Activated T-helper 1 cell treated with anti-CD3 and anti-CD28 coated beads, Interleukin-2, amount 50 U/mL, for 16 hours (primary cell): Measurements from ENCODE around the gene MREG.

Experiments used
- DNase-seq, 2 donors: peaks; one replicate each; pipeline ENCODE4 v3.0.0-alpha.2; 2020; ENCODE audit warnings: low read depth in 1 of 2, low spot score in 1 of 2

MREG gene

DNA sequence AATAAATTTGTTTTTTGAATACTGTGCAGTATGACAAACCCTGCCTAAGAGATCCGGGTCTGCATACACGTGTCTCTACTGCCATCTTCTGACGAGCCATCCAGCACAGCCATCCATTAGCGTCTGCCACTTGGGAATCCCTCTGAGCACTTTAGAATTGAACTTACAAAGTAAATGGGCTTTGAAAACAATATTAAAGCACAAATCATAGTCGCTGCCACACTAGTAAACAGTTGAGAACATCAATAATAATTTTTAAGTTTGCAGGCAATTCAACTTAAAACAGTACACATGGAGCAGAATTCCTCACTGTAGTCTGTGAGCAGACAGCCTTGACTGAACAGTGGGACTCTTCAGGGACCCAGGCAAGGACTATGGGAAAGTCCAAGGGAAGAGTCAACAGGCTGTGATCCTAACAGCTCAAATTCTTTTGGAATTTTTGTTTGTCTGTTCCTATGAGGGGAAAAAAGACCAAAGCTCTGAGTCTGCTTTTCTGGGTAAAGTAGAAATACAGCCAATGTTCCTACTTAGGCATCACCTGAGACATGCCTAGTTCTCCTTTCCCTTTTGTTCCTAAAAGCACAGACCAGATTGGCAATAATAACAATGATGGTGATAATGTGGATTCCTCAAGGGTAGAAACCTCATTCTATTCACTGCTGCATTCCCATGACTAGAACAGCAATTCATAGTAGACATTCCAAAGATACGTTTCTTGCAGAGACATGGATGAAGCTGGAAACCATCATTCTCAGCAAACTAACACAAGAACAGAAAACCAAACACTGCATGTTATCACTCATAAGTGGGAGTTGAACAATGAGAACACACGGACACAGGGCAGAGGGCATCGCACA, 92.9 kb downstream of the MREG start:
- DNase-seq = no peak

DNA sequence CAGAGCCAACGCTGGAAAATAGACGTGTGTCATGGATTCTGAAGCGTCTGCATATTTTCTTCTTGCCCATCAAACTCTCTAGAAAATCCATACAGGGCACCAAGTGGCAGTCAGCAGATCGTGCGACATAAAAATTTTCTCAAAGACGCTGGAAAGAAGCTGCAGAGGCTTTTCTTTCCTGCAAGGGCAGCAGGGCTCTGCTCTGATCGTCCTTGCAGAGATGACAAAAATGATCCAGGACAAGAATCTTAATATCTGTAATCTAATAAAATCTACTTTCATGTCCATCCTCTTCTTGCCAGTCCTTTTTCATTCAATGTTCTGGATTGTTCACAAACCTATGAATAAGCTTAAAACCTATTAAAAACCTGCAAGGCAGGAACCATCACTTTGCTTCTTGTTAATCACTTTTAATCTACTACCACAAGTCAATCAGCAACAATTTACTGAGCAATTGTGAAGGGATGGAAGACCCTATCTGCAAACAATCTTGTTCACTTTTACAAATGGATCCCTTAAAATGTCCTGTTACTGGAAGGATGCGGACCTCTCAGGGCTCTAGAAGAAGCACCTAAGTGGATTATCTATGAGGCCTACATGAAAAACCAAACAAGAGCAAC, 93.6 kb downstream of the MREG start:
- no peak for DNase-seq

DNA sequence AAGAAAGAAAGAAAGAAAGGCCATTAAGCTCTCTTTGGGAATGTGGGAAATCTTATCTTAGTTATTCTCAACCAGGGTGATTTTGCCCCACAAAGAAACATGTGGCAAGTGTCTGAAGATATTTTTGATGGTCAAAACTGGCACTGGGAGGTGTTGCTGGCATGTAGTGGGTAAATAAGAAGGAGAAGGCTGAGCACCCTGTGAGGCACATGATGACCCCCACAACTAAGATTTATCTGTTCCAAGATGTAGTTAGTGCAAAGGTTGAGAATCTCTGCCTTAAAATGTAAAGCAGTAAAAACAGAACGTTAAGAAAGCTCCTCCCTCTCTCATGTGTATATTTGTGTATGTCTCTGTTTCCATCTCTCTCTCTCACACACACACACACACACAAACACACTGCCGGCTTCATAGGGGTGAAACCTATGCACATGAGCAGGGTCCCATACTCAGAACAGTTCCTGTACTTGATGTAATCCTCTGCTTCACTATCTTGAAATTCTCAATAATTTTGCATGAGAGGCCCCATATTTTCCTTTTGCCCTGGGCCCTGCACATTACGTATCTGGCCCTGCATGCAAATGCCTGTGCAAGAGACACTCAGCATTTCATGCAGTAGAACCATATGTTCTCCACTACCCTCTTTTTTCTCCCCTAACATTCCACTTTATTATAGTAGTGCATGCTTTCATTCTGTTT, 94.3 kb downstream of the MREG start:
- no peak for DNase-seq

GRCh38 chr2:215917953-215918620, 95.3 kb downstream of the MREG start:
- no peak for DNase-seq

GRCh38 chr2:215915441-215915840, 97.9 kb downstream of the MREG start:
- DNase-seq = no peak

- no peak for DNase-seq
These were observed 98.6 kb downstream of the MREG start for GRCh38 chr2:215914777-215915165.

DNA sequence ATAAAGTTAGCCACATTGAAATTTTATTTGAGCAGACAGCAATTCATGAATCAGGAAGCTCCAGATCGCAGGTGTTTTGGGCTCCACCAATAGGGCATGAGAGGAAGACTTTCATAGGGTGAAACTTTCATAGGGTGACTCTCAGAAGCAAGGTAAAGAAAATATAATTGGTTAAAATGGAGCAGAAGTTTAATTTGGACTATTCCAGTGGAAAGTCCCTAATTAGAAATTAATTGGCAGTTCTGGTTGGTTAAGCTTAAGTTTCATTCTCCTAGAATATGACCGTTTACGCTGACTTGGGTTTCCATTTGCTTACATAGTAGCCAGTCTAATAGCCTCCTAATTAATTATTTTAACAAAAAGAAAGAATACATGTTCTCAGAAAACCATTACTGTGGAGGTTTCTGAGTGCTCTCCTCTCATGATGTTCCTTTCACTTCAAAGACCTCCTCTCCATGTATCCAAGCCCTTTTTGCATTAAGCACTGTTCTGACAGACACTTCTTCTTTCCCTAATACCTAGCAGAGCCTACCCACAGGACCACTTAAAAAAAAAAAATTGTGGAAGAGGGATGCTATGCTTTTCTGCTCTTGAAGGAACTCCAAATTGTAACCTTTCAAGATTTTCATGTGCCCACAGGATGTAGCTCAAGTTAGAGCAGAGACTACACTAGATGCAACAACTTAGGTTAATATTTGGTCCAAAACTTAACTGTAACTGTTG, 99.1 kb downstream of the MREG start:
- no peak for DNase-seq

DNA sequence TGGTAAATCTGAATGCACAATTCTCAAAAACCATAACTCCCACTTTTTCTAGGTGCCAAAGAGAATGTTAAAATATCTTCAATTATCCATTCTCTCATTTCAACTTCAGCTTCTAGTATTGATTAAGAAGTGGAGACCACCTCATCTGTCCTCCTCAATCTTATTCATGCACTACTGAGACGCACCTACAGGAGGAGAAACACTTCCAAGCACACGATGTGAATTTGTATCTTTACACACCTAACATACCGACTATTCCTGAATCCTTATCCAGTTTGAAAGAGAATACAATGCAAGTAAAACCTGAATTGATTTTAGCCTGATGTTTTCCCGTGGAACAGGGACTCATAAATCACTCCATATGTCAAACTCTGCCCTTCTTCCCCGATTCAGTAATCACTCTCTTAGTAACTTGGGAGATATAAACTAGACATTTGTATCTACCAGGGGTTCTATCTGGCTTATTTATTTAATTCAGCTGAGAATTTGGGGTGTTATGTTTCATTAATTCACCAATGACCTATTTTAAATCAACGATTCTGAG, 101.0 kb downstream of the MREG start:
- no peak for DNase-seq

DNA sequence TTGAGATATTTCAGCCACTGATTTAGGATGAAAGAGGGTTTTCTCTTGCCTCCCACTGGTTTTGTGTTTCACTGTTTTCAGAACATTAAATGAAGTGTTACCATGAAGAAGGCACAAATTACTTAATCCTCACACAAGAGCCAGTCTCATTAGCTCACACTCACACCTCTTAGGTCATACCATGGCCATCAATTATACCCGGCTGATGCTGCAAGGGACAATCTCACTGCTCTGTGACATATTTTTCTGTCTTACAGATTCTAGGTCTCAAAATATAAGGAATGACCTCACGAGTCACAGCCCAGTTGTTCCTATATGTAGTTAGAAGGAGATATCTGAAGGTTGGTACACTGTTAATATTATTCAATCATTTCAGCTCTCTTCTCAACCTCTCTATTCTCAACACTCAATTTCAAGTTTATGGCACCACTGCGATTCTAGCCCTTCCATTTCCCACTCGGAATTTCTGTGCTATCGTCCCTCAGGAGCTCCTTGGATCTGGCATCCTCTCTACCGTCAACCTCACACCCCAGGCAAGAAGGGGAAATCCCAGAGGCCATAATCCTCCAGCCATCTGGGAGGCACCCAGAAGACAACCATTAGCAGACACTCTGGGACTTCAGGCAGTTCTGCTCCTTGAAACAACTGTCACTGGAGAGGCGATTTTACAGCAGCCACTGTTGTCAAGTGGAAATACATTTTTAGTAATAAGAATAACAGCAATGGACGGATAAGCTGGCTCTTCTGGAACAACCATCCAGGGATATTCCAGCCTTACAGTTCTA, 101.9 kb downstream of the MREG start:
- DNase-seq = no peak

GRCh38 chr2:215910180-215910579, 103.2 kb downstream of the MREG start:
- no peak for DNase-seq

GRCh38 chr2:215907147-215907546, 106.2 kb downstream of the MREG start:
- no peak for DNase-seq

GRCh38 chr2:215906458-215906857, 106.9 kb downstream of the MREG start:
- no peak for DNase-seq

GRCh38 chr2:215905691-215906090, 107.7 kb downstream of the MREG start:
- no peak for DNase-seq

GRCh38 chr2:215904101-215904500, 109.2 kb downstream of the MREG start:
- no peak for DNase-seq

- DNase-seq = no peak
These were observed 110.1 kb downstream of the MREG start for GRCh38 chr2:215903203-215903602.

DNA sequence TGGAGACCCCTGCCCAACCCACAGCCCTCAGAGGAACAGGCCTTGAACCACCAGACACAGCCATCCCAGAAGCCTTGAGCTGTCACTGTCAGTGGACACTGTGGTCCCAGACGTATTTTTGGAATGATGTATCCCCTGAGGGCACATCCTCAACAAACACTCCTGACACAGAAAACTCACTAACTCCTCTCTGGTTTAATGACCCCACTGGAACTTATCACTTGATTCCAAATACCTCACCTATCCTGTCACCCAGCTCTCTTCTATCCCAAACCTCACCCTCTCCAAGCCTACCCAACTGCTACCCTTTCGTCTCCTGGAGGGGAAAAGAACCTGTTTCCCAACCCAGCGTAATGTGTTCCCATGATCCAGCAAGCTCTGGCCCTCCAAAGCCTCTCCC, 111.6 kb downstream of the MREG start:
- no peak for DNase-seq

GRCh38 chr2:215900843-215901242, 112.5 kb downstream of the MREG start:
- no peak for DNase-seq

GRCh38 chr2:215900203-215900611, 113.1 kb downstream of the MREG start:
- DNase-seq = no peak

DNA sequence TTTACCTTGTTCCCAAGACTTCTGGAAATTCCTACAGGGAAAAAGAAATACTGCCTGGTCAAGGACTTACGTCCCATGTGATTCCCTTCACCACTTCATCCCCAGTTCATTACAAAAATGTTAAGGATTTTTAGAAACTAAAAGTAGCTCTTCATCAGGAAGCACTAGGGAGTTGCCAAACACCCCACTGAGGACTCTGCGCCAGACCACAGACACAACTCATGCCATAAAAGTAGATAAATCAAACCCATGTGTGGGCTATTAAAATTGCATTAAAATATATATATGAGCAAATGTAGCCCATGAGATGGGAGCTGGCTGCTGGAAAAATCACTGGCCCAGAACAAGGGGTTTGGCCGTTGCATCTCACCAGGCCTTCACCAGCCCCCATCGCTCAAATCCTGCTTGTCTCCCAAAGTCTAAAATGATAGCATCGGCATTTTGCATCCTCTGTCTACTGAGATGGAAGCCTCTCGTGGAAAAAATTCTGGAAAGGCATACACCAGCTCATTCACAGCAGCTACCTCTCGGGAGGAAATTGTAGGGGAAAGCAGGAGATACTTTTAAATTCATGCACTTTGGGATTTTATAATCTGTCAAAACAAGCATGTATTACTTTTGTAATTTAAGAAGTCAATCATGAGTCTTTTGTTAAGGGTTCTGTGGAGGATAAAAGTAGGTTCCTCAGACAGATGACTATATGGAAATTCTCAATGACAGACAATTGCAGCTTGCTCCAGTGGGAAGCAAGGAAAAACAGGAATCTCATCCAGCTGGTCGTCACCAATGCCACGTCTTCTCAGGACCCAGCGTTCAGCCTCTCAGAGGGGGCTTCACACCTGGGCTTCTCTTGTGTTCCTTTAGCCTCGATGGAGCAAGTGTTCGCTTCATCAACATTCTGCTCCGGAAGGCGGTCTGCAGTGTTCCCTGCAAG, 113.9 kb downstream of the MREG start:
- no peak for DNase-seq
